ENCODE results near the gene UFC1.

The UFC1 gene

DNA sequence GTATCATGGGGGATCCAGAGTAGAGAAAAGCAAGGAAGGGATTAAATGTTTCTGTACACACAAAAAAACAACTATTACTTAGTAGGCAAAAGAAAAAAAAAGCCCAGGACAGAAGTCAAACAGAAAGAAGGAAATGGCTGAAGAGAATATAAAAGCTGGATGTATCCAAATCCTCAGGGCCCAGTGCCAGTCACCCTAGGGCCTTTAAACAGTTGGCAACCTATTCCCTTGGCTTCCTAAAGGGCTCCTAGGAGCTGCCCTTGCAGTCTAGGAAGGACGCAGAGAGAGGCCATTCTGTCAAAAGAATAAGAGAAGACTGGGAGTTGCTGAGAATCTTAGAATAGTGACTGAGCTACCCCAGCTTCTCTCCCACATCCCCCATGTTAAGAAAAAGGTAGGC is 18.6 kb downstream of the UFC1 start:
- DNase-seq = no peak

DNA sequence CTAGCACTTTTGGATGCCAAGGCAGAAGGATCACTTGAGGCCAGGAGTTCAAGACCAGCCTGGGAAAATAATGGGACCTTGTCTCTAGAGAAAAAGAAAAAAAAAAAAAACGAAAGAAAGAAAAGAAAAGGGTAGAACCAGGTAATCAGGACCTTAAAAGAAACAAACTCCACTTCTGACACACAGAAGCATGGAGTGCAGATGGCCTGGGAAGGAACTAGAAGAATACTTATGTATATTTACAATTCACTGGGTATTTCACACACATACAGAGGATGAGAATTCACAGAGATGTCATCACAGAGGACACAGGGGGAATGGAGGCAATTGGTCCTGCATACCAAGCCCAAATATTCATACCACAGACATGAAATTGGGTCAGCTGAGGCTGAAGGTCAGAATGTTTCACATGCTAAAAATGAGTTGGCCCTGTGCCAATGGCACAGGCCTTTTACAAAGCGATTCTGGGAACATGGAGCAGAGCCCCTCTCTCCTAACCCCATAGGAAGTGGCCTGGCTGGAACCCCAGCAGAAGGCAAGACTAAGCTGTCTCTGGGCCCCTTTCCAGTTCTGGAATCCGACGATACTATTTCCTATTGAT is 19.1 kb downstream of the UFC1 start:
- DNase-seq = no peak

DNA sequence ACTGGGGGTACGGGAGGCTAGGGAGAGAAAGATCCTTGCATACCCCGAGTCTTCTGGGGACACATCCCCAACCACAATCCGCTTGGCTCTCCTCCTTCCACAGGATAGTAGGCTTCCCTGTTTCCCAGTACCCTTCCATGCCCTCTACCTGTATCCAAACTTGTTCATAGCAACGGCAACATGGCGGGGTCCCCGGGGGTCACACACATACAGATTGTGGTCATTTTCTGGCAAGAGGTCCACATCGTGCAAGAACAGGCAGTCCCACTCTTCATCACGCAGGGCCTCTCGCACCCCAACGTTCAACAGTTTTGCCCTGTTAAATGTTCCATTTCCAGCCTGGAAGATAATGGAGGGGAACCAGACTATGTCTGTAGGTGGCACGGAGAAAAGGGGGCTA is 19.9 kb downstream of the UFC1 start:
- no peak for DNase-seq

DNA sequence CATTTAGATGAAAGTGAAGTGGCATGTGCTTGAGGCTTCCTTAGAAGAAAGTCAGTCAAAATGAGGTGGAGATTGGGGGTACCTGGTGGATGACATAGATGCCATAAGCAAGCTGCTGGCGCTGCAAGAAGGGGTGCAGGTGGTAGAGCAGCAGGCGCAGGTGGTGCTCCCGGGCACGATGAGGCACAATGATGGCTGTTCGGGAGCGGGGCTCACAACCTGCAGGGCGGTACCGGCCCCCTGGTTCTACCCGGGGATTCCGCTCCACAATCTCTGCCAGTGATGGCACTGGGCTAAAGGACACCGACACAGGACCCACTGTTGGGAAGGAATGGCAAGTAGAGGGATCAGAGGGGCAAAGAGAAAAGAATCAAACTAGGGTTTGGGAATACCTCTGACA is 21.1 kb downstream of the UFC1 start:
- no peak for DNase-seq

DNA sequence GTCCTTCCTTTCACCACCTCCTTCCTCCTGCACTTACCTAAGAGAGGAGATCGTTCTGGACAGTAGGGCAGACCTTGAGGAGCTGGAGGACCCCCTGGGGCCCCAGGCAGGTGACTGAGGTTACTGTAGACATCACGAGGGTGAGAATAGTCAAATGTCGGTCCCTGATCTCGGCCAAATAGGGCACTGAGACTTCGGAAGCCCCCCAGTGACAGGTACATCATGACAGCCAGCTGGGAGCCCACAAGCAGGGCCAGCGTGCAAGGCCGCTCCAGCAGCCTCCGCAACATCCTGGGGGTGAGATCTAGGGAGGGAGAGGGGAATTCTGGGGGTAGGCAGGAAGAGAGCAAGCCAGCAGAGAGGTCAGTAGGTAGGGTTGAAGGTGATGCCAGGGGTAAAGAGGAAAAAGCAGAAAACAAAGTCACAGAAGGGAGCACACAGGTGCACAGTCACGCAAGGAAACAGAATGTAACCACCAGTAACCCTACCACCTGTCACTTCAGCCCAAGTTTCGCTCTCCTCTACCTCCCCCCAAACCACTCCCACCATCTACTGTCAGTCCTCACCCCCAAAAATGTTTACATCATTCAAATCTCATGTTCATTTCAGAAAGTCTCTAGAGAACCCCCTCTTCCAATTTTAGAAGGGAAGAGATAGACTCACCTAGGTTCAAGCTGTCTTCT is 22.1 kb downstream of the UFC1 start:
- no peak for DNase-seq

DNA sequence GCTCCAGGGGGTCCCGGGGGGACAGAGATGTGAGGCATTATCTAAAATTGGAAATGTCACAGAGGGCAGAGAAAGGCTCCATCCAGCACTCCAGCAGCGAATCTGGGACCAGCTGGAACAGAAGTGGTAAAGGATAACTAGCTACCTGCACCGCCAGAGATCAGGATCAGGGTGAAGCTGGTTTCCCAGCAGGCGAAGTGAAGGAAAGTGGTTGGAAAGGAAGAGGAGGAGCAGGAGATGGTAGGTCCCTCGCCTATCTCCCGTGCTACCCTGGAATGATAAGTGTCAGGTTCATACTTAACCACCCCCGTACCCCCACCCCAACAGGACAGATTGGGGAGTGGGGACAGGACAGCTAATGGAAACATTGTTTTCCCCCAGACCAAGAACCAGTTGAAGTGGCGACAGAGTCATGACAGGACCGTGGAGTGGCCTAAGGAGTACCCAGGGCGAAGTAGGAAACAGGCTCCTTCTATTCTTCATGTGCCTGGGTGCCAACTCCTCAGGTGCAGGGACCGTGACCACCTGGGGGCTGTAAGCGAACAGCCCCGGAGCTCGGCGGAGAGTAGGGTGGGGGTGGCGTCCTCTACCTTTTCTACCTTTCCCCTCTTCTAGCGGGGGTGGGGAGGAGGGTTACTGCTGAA is 22.8 kb downstream of the UFC1 start:
- DNase-seq = peak; percentile 50

DNA sequence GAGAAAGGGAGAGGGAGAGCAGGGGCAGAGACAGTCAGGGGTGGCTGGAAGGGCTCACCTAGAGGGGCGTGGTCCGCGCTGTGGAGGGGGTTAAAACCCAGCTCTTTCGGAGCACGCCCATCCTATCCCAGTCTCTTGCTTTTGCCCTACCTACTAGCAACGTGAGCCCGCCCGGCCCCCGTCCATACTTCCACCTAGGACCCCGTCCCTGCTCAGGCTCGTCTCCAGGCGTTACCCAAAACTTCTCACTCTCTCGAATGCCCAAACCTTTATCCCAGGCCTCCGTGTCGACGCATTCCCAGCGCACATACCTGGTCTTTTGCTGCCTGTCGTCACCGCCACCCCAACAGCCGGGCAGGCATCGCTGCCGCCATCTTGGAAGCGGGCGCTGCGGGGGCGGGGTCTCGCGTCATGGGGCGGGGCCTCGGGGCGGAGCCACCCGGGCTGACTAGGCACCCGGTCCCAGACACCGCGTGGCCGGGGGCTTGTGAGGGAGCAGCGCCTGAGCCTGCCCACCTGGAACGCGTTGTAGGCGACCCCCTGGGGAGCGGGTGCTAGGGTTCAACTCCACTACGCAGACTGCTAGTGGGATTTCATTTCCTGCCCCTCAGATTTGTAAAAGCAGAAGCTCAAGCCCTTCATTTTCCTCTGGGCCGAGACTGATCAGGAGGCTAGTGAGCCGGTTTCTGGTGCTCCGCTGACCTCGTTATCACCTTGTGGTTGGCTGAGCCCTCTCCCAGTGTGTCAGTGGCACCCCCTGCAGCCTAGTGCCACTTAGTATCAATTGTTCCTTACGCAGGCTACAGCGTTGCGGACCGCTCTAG is 23.5 kb downstream of the UFC1 start, which contains the start of gene B4GALT3:
Gene B4GALT3 (minus strand): TSS at position 396 of the 824 bp plus-strand sequence. CDS start 1,447 bp downstream, outside the sequence.
- peak; percentile 97 for DNase-seq

DNA sequence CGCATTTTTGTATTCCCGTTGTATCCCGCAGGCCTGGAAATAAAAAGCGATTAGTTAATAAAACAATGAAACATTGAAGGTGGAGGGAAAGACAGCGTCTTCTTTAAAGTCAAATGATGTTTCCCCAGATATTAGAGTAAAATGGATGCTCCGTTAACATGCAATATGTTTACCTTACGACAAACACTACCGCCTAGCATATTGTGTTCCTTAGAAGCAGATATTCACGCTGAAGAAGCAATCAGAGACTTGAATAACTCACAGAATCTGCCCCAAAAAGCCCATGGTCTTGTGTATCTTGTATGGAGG is 24.1 kb downstream of the UFC1 start:
- DNase-seq = no peak

DNA sequence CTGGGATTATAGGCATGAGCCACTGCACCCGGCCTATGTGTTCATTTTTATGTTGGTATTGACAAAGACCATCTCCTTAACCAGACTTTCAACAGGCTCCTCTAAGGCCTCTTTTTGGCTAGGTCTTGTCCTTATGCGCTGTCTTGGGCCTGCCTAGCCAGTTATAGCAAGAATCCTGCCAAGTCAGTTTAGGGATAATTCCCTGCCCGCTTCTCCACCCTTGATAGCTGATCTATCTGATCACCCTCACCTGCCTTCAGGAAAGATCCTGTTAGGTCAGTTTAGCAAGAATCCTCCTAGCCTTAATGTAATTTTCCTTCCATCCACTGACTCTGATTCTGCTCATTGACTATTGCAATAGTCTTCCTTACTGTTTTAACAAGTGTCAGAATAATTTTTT is 25.9 kb downstream of the UFC1 start:
- no peak for DNase-seq

DNA sequence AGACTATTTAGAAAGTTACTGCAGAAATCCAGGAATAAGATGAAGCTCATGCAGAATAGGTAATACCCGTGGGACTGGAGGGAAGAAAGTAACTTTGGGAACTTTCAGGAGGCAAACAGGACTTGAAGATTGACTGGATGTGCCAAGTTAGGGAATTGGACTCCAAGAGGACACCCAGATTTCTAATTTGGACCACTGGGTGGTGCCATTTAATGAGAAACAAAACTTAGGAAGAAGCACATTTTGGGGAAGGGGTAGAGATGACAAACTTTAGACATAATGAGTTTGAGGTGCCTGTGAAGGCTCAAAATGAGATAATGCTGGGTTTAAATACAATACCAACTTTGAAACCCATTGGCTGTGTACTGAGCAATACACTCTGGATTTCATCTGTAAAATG is 26.9 kb downstream of the UFC1 start:
- peak; percentile 60 for DNase-seq

DNA sequence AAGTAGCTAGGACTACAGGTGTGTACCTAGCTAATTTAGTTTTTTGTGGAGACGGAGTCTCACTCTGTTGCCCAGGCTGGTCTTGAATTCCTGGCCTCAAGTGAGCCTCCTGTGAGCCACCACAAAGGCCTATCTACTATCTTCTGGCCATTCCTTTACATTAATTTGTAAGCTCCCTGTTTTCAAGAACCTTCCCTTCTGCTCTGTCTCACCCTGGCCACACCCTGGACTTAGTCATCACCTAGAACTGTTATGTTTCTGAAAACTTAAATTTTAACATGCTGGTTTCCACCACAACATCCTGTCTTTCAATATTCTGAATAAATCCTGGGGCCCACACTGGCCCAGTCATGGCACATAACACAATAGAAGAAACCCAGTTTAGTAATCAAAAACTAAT is 28.4 kb downstream of the UFC1 start:
- no peak for DNase-seq

DNA sequence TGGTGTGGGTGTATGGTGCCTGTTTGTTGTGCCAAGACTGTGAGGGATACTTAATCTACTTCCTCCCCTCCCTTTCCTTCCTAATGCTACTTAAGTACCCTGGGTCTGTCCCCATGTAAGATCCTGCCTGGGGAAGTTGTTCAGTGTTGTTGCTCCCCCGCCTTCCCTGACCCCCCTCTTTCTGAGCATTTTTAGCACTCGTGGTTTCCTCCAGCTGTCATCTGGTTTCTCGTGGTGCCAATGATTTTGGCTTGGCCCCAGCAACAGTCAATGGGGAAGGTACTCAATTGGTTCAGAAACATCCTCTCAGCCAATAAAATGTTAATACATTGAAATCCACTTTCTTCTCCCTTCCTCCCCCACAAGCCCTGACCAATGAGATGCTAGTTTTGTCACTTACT is 31.5 kb downstream of the UFC1 start:
- DNase-seq = peak; percentile 98

DNA sequence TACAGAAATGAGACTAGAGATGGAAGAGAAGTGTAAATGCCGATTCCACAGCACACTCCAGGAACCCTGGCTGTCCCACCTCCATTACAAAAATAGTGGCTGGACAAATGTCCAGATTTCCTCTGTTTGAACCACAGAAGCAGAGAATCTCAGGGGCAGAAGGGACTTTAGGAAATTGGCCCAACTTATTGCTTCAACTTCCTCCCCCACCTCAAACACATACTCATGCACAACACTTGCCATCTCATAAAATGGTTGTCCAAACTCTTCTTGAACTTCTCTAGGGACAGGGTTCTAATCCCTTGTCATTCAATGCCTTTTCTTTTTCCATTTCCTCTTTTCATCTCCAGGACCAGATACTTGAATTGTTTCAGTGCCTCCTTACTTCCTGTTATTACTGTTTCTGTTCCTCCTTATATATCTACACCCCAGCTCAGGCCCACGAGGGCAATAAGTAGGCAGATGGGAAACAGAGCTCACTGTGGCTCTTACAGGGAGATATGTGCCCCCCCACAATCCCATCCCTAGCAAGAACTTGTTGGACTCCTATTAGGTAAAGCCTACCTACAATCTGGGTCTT is 32.0 kb downstream of the UFC1 start:
- peak; percentile 44 for DNase-seq

DNA sequence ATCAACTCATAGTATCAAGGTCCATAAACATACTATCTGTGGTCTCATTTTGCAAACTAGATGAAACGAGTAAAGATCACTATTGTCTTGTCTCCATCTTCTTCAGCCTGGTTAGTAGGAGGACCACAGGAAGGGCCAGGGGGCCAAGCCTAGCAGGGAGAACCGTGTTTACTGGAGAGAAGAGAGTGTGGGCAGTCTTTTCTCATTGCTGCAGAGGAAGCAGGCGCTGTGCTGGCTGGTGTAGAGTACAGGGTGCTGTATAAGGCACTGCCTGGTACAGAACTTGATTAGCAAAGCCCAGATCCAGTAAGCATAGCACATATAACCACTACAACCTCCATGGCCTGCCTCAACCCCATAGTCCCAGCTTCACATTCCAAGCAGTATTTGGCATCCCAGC is 33.5 kb downstream of the UFC1 start:
- DNase-seq = no peak

DNA sequence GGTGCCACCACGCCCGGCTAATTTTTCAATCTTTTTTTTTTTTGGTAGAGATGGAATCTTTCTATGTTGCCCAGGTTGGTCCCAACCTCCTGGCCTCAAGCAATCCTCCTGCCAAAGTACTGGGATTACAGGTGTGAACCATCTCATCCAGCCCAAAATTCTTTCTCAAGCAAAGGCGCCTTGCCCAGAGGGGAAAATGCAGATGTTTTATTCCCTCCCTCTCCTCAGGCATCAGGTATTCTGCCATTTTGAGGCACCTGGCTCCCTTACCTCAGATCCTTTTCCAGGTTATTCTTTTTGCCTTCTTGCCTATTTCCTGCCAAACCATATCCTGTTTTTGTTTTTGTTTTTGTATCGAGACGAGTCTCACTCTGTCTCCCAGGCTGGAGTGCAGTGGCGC is 34.6 kb downstream of the UFC1 start:
- no peak for DNase-seq

DNA sequence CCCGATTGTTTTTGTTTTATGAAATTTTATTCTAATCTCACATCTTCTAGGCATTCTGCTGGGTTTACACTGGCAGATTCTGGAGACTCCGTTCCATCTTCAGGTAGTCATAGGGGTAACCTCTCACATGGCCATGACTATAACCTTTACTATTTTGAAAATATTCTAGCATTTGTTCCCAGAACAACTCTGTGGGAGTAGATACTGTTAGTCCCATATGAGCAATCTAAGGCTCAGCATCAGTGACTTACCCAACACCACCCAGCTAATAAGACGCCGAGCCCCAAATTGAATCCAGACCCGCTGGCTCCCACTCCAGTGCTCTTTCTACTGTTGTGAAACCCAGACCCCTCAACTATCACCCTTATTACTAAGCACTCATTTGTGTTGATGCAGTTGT is 35.3 kb downstream of the UFC1 start:
- no peak for DNase-seq

DNA sequence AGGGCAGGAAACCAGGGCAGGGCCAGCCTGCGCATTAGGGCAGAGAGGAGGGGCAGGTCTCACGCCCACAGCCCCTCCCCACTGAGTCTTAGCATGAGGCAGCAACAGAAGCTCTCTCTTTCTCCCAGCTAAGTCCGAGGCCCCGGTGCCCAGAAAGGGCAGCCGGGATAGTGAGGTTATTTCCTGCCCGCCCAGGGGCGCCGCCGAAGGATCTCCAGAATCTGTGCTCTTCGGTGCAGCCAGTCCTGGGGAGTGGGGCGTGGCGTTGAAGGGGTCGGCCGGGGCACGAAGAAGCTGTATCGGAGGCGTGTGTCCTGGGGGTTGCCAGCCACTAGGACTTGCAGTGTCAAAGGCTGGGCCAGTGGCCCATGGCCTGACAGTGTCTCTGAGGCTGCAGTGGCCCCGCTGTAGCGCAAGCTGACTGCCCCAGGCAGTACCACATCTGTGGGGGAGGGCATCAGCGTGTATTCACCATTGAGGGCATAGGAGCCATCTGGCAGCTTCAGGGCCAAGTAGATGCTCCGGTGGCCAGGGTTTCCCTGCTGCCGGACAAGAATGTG is 37.3 kb downstream of the UFC1 start:
- peak; percentile 61 for DNase-seq

DNA sequence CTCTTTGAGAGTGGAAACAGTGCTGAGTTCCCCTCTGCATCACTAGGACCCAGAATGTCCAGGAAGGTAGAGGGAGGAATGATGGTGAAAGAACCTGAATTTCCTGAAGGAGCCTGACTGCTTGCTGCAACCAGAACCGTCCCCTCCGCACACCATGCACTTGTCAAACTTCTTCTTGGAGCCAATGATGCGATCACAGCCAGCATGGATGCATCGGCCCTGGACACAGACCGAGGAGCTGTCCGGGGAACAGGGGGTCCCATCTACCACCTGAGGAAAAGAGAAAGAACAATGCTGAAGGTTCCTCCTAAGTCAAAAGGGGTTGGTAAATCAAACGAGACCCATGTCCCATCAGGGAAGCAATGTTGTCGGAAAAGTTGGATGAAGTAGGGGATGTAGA is 38.2 kb downstream of the UFC1 start:
- DNase-seq = no peak

DNA sequence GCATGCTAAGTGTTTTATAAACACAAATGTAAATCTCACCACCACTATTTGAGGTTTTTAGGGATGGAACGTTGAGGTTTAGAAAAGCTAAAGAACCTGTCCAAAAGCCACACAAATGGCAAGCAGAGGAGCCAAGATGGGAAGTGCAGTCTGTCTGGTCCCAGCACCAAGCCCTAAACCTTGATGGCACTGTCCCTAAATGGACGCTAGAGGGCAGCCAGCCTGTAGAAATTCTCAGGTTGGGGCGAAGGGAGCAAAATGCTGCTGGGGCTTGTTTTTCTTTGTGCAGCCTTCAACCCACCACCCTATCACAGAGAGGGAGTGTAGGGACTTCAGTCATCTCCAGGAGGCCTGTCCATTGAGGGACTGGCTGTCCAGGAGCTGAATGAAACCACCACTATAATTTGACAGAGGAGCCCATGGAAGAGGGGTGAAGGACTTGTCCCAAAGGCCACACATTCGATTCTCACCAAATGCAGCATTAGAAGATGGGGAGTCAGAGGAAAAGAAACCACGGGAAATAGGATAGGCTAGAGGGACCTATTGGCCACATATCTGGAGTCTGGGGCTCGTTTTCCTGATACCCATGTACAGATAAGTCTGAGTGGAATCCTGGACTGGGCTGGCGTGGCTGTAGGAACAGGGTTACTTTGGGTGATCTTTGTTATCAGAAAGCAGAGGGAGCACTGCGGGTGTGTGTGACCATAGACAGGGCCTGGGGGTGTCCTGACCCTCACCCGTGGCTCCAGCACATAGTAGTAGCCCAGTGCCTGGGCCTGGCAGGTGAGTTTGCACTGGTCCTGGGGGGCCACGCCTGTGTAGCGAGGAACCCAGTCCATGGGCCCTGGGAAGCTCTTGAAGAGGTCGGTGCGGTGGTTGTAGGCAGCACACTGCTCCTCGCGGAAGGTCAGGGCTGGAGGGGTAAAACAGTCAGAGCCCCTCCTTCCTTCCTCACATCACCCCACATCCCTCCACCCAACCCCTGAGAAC is 39.0 kb downstream of the UFC1 start:
- peak; percentile 94 for DNase-seq

DNA sequence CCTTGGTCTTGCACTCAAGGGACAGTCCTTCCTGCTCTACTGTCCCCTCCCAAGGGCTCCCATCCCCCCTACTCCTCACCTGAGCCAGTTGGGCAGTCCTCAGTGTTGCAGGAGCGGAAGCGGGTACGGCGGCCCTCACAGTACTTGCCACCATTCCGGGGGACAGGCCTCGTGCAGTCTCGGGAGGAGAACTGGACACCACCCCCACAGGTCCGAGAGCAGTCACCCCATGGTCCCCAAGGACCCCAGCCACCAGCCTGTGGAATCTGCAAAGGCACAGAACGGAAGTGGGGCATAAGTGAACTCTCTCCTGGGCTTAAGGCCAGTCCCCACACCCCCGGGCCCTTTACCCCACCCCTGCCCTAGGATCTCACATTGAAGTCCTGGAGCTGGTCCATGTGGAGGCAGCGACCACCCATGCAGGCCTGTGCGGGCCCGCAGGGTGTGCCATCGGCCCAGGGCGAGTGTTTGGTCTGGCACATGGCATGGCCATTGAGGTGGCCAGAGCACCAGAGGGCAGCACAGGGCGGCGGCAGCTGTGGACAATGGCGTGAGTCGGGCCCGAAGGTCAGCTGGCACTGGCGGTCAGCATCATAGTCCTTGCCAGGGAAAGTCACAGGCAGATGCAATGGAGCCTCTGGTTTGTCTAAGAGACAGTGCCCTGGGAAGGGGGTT is 39.9 kb downstream of the UFC1 start:
- DNase-seq = no peak

DNA sequence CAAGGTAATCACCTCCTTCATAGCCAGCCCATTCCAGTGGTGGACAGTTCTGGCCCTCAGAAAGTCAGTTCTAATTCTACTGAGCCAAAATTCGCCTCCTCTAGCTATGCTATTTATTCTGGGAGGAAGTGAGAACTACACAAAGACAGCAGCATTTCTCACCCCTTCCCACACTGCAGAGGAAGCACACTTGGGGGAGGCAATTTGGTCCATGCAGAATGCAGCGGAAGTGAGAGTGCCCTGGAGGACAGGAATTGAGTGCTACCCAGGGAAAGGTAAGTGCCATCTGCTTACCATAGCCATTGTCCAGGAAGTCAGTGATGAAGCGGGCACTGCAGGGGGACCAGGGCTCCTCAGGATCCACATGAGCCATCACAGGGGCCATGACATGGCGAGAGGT is 41.4 kb downstream of the UFC1 start:
- DNase-seq = no peak

Data from NCI-H82 (cell line).